ENCODE measurements around the gene PXYLP1. TPM values are rescaled to one million over a fixed set of nuclear protein-coding genes. Genes with fewer than 3 reads are reported as not detected.
"Not testable (repeated sequence)": the region's sequence is repeated elsewhere in the genome, so short reads cannot be mapped to it uniquely, and the experiment has no call there.

The PXYLP1 gene
- total RNA-seq, 1 experiment from 2014 or later, result 11.3 TPM

DNA sequence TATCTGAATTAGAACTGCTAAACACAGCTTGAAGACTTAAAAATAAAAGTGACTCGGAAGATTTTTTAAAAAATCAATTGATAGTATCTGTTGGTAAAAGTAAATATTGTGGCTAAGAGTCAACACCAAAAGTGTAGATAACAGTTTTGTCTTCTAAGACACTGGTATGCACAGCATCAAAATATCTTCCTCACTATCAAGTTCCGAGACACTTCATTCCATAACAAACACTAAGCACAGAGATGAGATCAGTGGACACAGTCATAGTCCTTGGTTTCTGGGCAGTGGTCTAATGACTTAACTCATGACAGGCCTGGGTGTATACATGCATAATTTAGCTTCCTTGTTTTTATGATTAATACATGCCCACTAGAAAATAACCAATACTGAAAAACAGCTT lies 63.2 kb downstream of the PXYLP1 start:
- H3K9me3 ChIP-seq (ENCODE audit: low read depth, low read length, poor library complexity, severe bottlenecking), result no peaks in the 10 kb centered on the region
- ChIA-PET POLR2A (ENCODE audit: low non-redundant PET) (no interaction called here), CTCF (no interaction called here)
- no peaks in the 10 kb centered on the region for H3K36me3 ChIP-seq (ENCODE audit: insufficient read depth, low read length, poor library complexity, severe bottlenecking)
- H3K27ac ChIP-seq (ENCODE audit: low read depth, low read length, poor library complexity, severe bottlenecking), result no peak overlapping the region
- intact Hi-C loops (cut with micrococcal nuclease; ENCODE audit: unreplicated experiment), result no loop called here
- H3K4me3 ChIP-seq (ENCODE audit: low read depth, low read length, poor library complexity, severe bottlenecking), result no peak overlapping the region
- H3K4me1 ChIP-seq (ENCODE audit: insufficient read depth, low read length, poor library complexity, severe bottlenecking), result no peaks in the 10 kb centered on the region
- DNase-seq (ENCODE audit: low spot score), result no peak
- TF ChIP-seq EZH2 (IDR thresholded peaks at IDR 0.05; ENCODE audit: borderline replicate concordance, low read depth, low read length, poor library complexity, severe bottlenecking), result no peak
- TF ChIP-seq, protein P1, sequence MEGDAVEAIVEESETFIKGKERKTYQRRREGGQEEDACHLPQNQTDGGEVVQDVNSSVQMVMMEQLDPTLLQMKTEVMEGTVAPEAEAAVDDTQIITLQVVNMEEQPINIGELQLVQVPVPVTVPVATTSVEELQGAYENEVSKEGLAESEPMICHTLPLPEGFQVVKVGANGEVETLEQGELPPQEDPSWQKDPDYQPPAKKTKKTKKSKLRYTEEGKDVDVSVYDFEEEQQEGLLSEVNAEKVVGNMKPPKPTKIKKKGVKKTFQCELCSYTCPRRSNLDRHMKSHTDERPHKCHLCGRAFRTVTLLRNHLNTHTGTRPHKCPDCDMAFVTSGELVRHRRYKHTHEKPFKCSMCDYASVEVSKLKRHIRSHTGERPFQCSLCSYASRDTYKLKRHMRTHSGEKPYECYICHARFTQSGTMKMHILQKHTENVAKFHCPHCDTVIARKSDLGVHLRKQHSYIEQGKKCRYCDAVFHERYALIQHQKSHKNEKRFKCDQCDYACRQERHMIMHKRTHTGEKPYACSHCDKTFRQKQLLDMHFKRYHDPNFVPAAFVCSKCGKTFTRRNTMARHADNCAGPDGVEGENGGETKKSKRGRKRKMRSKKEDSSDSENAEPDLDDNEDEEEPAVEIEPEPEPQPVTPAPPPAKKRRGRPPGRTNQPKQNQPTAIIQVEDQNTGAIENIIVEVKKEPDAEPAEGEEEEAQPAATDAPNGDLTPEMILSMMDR (conservative IDR thresholded peaks at IDR 0.05; ENCODE audit: low read depth, low read length), result no peak
- BruUV-seq (replicated peaks), result no TSS peak
- no peaks in the 10 kb centered on the region for H3K27me3 ChIP-seq (replicated peaks; ENCODE audit: insufficient read depth, low read depth, low read length, poor library complexity)

DNA sequence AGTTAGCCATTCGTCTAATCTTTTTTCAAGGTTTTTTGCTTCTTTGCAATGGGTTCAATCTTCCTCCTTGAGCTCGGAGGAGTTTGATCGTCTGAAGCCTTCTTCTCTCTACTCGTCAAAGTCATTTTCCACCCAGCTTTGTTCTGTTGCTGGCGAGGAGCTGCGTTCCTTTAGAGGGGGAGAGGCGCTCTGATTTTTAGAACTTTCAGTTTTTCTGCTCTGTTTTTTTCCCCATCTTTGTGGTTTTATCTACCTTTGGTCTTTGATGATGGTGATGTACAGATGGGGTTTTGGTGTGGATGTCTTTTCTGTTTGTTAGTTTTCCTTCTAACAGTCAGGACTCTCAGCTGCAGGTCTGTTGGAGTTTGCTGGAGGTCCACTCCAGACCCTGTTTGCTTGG lies 68.8 kb downstream of the PXYLP1 start:
- POLR2A ChIA-PET (ENCODE audit: low non-redundant PET); H3K27me3 ChIP-seq (replicated peaks; ENCODE audit: insufficient read depth, low read depth, low read length, poor library complexity); DNase-seq (ENCODE audit: low spot score); H3K4me1 ChIP-seq (ENCODE audit: insufficient read depth, low read length, poor library complexity, severe bottlenecking); CTCF ChIA-PET; BruUV-seq (replicated peaks); H3K27ac ChIP-seq (ENCODE audit: low read depth, low read length, poor library complexity, severe bottlenecking); intact Hi-C loops (cut with micrococcal nuclease; ENCODE audit: unreplicated experiment); H3K36me3 ChIP-seq (ENCODE audit: insufficient read depth, low read length, poor library complexity, severe bottlenecking); H3K4me3 ChIP-seq (ENCODE audit: low read depth, low read length, poor library complexity, severe bottlenecking); H3K9me3 ChIP-seq (ENCODE audit: low read depth, low read length, poor library complexity, severe bottlenecking): not testable (repeated sequence)

DNA sequence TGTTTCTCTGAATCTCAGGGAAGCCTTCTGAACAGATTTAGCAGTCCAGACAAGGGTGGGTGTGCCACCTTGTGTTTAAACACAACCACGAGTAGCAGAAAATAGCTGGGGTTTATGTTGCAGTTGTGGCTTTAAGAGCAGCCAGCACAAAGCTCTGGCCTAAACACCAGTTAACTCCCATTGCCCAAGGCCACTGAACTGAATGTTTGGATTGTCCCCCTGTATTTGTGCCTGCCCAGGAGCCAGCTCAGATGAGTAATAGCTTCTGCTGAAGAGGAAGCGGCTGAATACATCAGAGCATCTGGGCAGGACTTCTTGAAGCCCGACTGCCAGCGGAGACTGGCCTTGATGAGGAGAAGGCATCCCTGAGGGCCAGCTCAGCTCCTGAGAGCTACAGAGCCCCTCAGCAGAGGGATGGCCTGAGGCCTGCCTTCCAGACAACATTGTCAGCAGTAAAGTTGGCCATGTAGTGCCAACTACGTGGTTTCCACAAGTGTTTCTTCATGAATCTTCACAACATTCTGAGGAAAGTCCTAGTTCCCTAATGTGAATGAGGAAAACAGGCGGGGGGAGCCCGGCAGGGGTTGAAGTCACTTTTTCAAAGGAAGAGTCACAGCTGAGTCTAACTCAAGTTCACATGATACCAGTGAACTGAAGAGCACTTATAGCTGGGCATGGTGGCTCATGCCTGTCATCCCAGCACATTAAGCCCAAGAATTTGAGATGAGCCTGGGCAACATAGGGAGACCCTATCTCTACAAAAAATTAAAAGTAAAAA lies 70.9 kb downstream of the PXYLP1 start:
- H3K36me3 ChIP-seq (ENCODE audit: insufficient read depth, low read length, poor library complexity, severe bottlenecking), result no peaks in the 10 kb centered on the region
- TF ChIP-seq, protein P1 (conservative IDR thresholded peaks at IDR 0.05; ENCODE audit: low read depth, low read length), result no peak
- TF ChIP-seq EZH2 (IDR thresholded peaks at IDR 0.05; ENCODE audit: borderline replicate concordance, low read depth, low read length, poor library complexity, severe bottlenecking), result no peak
- no peaks in the 10 kb centered on the region for H3K4me1 ChIP-seq (ENCODE audit: insufficient read depth, low read length, poor library complexity, severe bottlenecking)
- no peak overlapping the region for H3K4me3 ChIP-seq (ENCODE audit: low read depth, low read length, poor library complexity, severe bottlenecking)
- CTCF ChIA-PET, result interaction anchor here (0.7 to 1.5 kb wide), 5 partner anchors 9 to 154 kb away, joined by 3 to 7 read pairs (median 4); partner anchors contain the start of gene PXYLP1
- H3K27ac ChIP-seq (ENCODE audit: low read depth, low read length, poor library complexity, severe bottlenecking), result no peak overlapping the region
- no peaks in the 10 kb centered on the region for H3K27me3 ChIP-seq (replicated peaks; ENCODE audit: insufficient read depth, low read depth, low read length, poor library complexity)
- POLR2A ChIA-PET (ENCODE audit: low non-redundant PET), result no interaction called here
- BruUV-seq (replicated peaks), result no TSS peak
- intact Hi-C loops (cut with micrococcal nuclease; ENCODE audit: unreplicated experiment), result loop anchor here (2.0 kb wide), 1 partner anchor 150 kb away; no protein-coding TSS in a partner anchor
- H3K9me3 ChIP-seq (ENCODE audit: low read depth, low read length, poor library complexity, severe bottlenecking), result no peaks in the 10 kb centered on the region
- DNase-seq (ENCODE audit: low spot score), result no peak

Data from A673 (cell line).